Tibial nerve (tissue), 3 donors: ENCODE results near the gene HOXC4.

Experiments used
- POLR2A ChIP-seq, 2 donors: fragments of 450-650 bp; IDR thresholded peaks; one replicate each; pipeline ENCODE4 v1.6.1; 2017; ENCODE audit warnings: antibody characterized with exemption in 2 of 2, mild to moderate bottlenecking in 2 of 2, moderate library complexity in 2 of 2
- TF ChIP-seq, protein P1 (sequence below), 5 experiments: fragments of 200-600 bp in 3 of 5; fragments of 450-650 bp in 2 of 5; sonication (generic) in 3 of 5; IDR thresholded peaks; one replicate each; pipeline ENCODE4 v1.5.1; 2016 to 2019; ENCODE audit warnings: antibody characterized with exemption in 5 of 5, mild to moderate bottlenecking in 3 of 5, moderate library complexity in 2 of 5

DNA sequence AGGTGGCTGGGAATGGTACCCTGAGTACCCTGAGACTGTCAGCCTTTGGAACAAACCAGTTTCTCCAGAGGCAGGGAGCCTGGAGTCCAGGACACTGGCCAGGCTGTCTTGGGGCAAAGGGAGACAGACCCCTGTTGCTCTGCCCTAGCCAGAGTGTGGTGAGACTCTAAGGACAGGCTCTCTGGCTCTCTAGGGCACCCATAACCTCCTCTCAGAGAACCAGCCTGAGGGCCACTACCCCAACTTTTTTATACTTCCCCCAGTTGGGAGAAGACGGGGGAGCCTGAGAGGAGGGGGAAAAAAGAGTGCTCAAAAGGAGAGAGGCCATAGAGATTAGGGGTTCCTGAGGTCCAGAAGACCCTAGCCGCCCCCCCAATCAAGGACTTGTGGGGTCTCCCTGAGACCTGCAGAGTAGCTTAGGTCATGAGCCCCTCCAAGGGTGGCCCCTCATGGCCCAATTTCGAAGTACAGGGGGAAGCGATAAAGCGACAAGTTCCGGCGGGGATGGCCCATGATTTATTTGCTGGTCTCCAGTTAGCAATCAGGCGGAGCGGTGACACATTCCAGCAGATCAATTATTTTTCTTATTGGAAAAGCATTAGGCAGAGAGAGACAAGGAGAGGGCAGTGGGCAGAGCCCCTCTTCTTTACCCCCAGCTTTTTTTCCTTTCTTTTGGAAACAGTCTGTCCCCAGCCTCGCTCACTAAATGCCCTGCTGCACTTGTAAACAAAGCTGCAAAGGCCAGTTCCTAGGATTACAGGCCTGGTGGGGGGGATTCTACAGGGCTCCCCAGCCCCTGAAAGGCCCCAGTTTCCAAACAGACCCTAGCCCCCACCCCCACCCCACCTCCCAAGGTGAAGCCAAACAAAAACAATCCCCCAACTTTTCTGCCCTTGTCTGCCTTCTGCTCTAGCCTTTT, 43.3 kb upstream of the HOXC4 start:
- TF ChIP-seq POLR2A (IDR thresholded peaks at IDR 0.05): no peak
- TF ChIP-seq, protein P1, sequence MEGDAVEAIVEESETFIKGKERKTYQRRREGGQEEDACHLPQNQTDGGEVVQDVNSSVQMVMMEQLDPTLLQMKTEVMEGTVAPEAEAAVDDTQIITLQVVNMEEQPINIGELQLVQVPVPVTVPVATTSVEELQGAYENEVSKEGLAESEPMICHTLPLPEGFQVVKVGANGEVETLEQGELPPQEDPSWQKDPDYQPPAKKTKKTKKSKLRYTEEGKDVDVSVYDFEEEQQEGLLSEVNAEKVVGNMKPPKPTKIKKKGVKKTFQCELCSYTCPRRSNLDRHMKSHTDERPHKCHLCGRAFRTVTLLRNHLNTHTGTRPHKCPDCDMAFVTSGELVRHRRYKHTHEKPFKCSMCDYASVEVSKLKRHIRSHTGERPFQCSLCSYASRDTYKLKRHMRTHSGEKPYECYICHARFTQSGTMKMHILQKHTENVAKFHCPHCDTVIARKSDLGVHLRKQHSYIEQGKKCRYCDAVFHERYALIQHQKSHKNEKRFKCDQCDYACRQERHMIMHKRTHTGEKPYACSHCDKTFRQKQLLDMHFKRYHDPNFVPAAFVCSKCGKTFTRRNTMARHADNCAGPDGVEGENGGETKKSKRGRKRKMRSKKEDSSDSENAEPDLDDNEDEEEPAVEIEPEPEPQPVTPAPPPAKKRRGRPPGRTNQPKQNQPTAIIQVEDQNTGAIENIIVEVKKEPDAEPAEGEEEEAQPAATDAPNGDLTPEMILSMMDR (IDR thresholded peaks at IDR 0.05): no peak
